Psoas muscle (tissue), 8 donors: ENCODE measurements around the gene CD247. TPM values are rescaled to one million over a fixed set of nuclear protein-coding genes. Genes with fewer than 3 reads are reported as not detected.

Experiments used
- ATAC-seq, 4 donors: fragments of 200-7000 bp; cut with Tn5 transposase; one replicate each; pipeline ENCODE4 v1.9.1; 2020; ENCODE audit warnings: moderate library complexity in 3 of 4, mild to moderate bottlenecking in 2 of 4
- DNase-seq, 2 donors: peaks; one replicate each; pipeline ENCODE4 v3.0.0-alpha.2; 2020
- H3K27ac ChIP-seq: fragments of 200-600 bp; one replicate; pipeline ENCODE4 v1.8.0; 2022
- H3K27me3 ChIP-seq, 3 donors: fragments of 200-600 bp in 1 of 3; one replicate each; pipeline versions ENCODE4 v1.6.1 to v1.8.0; 2013 to 2022; ENCODE audit warnings: low read length in 2 of 3, mild to moderate bottlenecking in 2 of 3, moderate library complexity in 1 of 3; ENCODE audit not compliant: insufficient read depth in 3 of 3
- H3K36me3 ChIP-seq, 2 donors: fragments of 200-600 bp in 1 of 2; one replicate each; pipeline versions ENCODE4 v1.6.1 to v1.8.0; 2013 to 2022; ENCODE audit warnings: low read depth in 1 of 2, mild to moderate bottlenecking in 1 of 2, moderate library complexity in 1 of 2; ENCODE audit not compliant: insufficient read depth in 1 of 2
- H3K4me1 ChIP-seq: fragments of 200-600 bp; one replicate; pipeline ENCODE4 v1.8.0; 2022
- H3K4me3 ChIP-seq: fragments of 200-600 bp; one replicate; pipeline ENCODE4 v1.8.0; 2022; ENCODE audit warnings: mild to moderate bottlenecking
- H3K9me3 ChIP-seq: fragments of 200-600 bp; one replicate; pipeline ENCODE4 v1.8.0; 2022
- CTCF ChIP-seq: fragments of 200-600 bp; IDR thresholded peaks from one replicate; pipeline ENCODE4 v1.8.0; 2022; ENCODE audit warnings: antibody characterized with exemption
- WGBS, 3 donors: extraction: QIAGEN DNeasy Blood & Tissue Kit; methylation state at CpG; one replicate each; pipeline versions ENCODE4 v1.1.6 to v1.1.7; 2013; 5-methylcytosine and 5-hydroxymethylcytosine counted together
- intact Hi-C, 2 donors: fragments of 100-400 bp; cut with DNase I; formaldehyde crosslinking; loops; one replicate each; pipeline versions ENCODE4 v1.11.0 to v1.14.2; 2022
- polyA plus RNA-seq, 3 donors: library from polyadenylated mRNA; stranded (reverse); fragments of 200-250 nt; gene quantifications; one replicate each; pipeline ENCODE4 v1.2.3, GENCODE V29; 2013
- total RNA-seq, 4 donors: library from RNA; stranded (reverse); fragmentation: NEBNext Ultra II Directional in 2 of 4; extraction: Animal tissue kit (Norgen Biotek cat#: 25700) in 2 of 4; gene quantifications; one replicate each; pipeline versions ENCODE4 v1.2.1 to v1.2.4, GENCODE V29; 2021 to 2023
- donor health status: healthy with polysubstance abuse.
- donor health status: DM: no; HTN: no; CAD: no; lungs with moderate emphysema.
- donor health status: Bipolar disorder and iron deficiency.
- donor health status: healthy.
- donor health status: DM: yes; HTN: yes; CAD: no.
- donor health status: DM: no; HTN: no; CAD: no.
- donor health status: DM: no; HTN: no; CAD: no.
- donor health status: DM: yes; HTN: yes; CAD: no.

The CD247 gene
- total and polyA plus RNA-seq, 7 donors = 0.18 to 1.9 (median 0.65) TPM

- WGBS, 3 donors = 78 to 81% (median 78%) methylated on average over 9 of the region's 9 CpGs
- intact Hi-C loops = no loop called here
- no peak for ATAC-seq
- Histone ChIP-seq H3K9me3 (no peaks in the 10 kb centered on the region), H3K4me3 (no peak overlapping the region), H3K36me3 (no peaks in the 10 kb centered on the region), H3K4me1 (no peaks in the 10 kb centered on the region), H3K27ac (no peak overlapping the region), H3K27me3 (no peaks in the 10 kb centered on the region)
- no peak for TF ChIP-seq CTCF
- DNase-seq = no peak
Measured at GRCh38 chr1:167467752-167468151, 50.6 kb downstream of the CD247 start.

- Histone ChIP-seq H3K27me3 (no peaks in the 10 kb centered on the region), H3K36me3 (no peaks in the 10 kb centered on the region), H3K4me1 (no peaks in the 10 kb centered on the region), H3K9me3 (no peaks in the 10 kb centered on the region), H3K27ac (no peak overlapping the region), H3K4me3 (no peak overlapping the region)
- WGBS, 3 donors = 77 to 79% (median 78%) methylated on average over 15 of the region's 15 CpGs
- DNase-seq (no peak), ATAC-seq (no peak)
- intact Hi-C loops = no loop called here
- TF ChIP-seq CTCF = no peak
Measured at GRCh38 chr1:167467126-167467710, 51.1 kb downstream of the CD247 start.

- Histone ChIP-seq H3K9me3 (no peaks in the 10 kb centered on the region), H3K36me3 (no peaks in the 10 kb centered on the region), H3K4me3 (no peak overlapping the region), H3K27ac (no peak overlapping the region), H3K27me3 (no peaks in the 10 kb centered on the region), H3K4me1 (no peaks in the 10 kb centered on the region)
- intact Hi-C loops = no loop called here
- DNase-seq (no peak), ATAC-seq (no peak)
- TF ChIP-seq CTCF = no peak
- WGBS, 3 donors = 52 to 82% (median 61%) methylated on average over 1 of the region's 1 CpG
Measured at GRCh38 chr1:167465743-167466142, 52.6 kb downstream of the CD247 start.

- Histone ChIP-seq H3K4me1 (no peaks in the 10 kb centered on the region), H3K9me3 (no peaks in the 10 kb centered on the region), H3K27ac (no peak overlapping the region), H3K27me3 (no peaks in the 10 kb centered on the region), H3K36me3 (no peaks in the 10 kb centered on the region), H3K4me3 (no peak overlapping the region)
- TF ChIP-seq CTCF = no peak
- 84 to 96% (median 85%) methylated on average over 2 of the region's 2 CpGs for WGBS, 3 donors
- ATAC-seq (no peak), DNase-seq (no peak)
- intact Hi-C loops = no loop called here
Measured at GRCh38 chr1:167465018-167465417, 53.3 kb downstream of the CD247 start.
